HCT116 (cell line): Measurements from ENCODE around the gene ATP1A2.

Experiments
- ATF3 ChIP-seq: IDR thresholded peaks from 2 replicates; pipeline ENCODE4 v1.6.1; 2012
- CTCF ChIP-seq, 3 experiments: fragments of 200-600 bp in 1 of 3; sonication (generic) in 1 of 3; IDR thresholded peaks in 2 of 3; conservative IDR thresholded peaks in 1 of 3; 2 replicates each; pipeline ENCODE4 v1.5.1; 2012 to 2017; ENCODE audit warnings: low read depth in 2 of 3, low read length in 2 of 3, antibody characterized with exemption in 1 of 3, borderline replicate concordance in 1 of 3, control low read depth in 1 of 3, mild to moderate bottlenecking in 1 of 3, mixed read lengths in 1 of 3, mixed run types in 1 of 3, moderate library complexity in 1 of 3; ENCODE audit not compliant: insufficient read depth in 1 of 3
- EZH2phosphoT487 ChIP-seq: fragments of 200-600 bp; IDR thresholded peaks from 2 replicates; pipeline ENCODE4 v1.6.1; 2018; ENCODE audit warnings: antibody characterized with exemption, borderline replicate concordance
- MAX ChIP-seq: IDR thresholded peaks from 2 replicates; pipeline ENCODE4 v1.6.1; 2012
- POLR2A ChIP-seq: IDR thresholded peaks from 2 replicates; pipeline ENCODE4 v1.7.0; 2011; ENCODE audit warnings: borderline replicate concordance; ENCODE audit not compliant: insufficient read depth, insufficient read length; ENCODE audit errors: extremely low read depth
- POLR2AphosphoS5 ChIP-seq: IDR thresholded peaks from 2 replicates; pipeline ENCODE4 v1.6.1; 2011; ENCODE audit warnings: mild to moderate bottlenecking, low read depth, low read length, moderate library complexity
- RAD21 ChIP-seq: IDR thresholded peaks from 2 replicates; pipeline ENCODE4 v1.6.1; 2012; ENCODE audit warnings: low read depth, mild to moderate bottlenecking
- TCF7L2 ChIP-seq: IDR thresholded peaks from 2 replicates; pipeline ENCODE4 v1.7.0; 2011; ENCODE audit warnings: borderline replicate concordance, inconsistent platforms; ENCODE audit not compliant: insufficient read depth, insufficient read length; ENCODE audit errors: extremely low read depth

GRCh38 chr1:160177231-160177630, 61.7 kb downstream of the ATP1A2 start:
- TF ChIP-seq CTCF (IDR thresholded peaks at IDR 0.05 in 2 of 3, conservative IDR thresholded peaks at IDR 0.05 in 1 of 3; ENCODE audit: borderline replicate concordance in 1 of 3, insufficient read depth in 1 of 3, low read depth in 2 of 3, low read length in 2 of 3) (no peak), RAD21 (no peak), POLR2A (no peak), ATF3 (no peak), POLR2AphosphoS5 (no peak), EZH2phosphoT487 (no peak), MAX (no peak), TCF7L2 (no peak)
